K562 treated with DMSO at 1 percent for 4 hours (cell line): Measurements from ENCODE around the gene SNF8. TPM values are rescaled to one million over a fixed set of nuclear protein-coding genes. Genes with fewer than 3 reads are reported as not detected.

Experiments
- total RNA-seq: library from RNA; unstranded; fragments of 300-600 nt; gene quantifications from 2 replicates; pipeline ENCODE4 v1.2.3, GENCODE V29; 2022; ENCODE audit not compliant: insufficient read depth

SNF8 gene, protein sequence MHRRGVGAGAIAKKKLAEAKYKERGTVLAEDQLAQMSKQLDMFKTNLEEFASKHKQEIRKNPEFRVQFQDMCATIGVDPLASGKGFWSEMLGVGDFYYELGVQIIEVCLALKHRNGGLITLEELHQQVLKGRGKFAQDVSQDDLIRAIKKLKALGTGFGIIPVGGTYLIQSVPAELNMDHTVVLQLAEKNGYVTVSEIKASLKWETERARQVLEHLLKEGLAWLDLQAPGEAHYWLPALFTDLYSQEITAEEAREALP
- total RNA-seq: 97.4 and 134 TPM in 2 replicates

DNA sequence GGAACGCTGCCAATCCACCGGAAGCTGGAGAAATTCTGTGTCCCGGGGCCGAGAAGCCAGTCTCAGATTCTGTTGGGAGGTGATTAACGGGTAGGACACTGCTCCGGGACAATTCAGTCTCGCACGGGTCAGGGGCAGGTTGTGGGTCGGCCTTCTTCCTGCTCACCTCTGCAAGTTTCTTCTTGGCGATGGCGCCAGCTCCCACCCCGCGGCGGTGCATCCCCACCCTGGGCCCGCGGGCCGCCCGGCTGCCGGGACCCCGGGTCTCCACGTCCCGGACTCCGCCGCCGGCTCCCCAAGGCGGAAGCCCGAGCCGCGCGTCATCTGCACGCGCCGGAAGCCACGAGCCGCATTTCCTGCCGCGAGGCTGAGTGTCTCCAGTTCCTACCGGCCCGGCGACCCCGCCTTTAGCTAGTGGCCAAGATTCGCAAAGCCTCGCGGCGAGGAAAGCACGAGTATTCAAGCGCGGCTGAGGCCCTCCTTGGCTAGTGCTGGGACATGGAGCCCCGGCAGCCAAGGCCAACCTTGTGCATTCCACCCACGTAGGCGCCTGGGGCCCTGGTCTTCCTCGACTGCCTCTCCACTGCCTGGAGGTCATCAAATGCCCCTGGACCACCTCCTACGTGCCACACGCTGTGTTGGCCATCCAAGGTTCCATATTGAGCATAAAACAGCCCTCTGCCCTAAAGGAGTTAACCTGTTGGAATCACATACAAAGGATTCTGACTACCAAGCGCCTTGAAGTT lies at the start of gene SNF8:
Gene SNF8 (minus strand): TSS at position 328 of the 746 bp plus-strand sequence. CDS start 108 bp downstream, at position 220.

DNA sequence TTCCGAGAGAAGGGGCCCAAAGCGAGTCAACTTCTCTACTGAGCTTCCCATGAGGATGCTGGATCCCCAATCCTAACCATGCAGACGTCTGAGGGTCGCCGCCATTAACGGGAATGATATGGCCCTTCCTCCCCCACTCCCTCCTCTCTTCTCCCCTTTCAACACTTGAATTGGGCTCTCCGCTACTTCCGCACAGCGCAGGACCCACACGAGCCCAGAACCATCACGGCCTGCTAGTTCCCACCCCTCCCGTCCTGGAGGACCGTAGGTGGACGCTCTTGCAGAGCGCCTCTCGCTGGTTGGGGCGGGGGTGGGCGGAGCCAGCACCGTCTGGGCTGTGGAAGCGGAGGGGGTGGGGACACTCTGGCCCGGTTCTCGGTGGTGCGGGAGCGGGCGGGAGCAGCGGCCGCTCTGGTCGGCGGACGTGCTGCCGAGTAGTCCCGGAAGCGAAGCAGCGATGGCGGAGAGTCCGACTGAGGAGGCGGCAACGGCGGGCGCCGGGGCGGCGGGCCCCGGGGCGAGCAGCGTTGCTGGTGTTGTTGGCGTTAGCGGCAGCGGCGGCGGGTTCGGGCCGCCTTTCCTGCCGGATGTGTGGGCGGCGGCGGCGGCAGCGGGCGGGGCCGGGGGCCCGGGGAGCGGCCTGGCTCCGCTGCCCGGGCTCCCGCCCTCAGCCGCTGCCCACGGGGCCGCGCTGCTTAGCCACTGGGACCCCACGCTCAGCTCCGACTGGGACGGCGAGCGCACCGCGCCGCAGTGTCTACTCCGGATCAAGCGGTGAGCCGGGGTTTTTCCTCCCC lies 36.4 kb downstream of the SNF8 start, which contains the start of gene UBE2Z:
Gene UBE2Z (plus strand): TSS at position 361 of the 797 bp plus-strand sequence. CDS start 97 bp downstream, at position 458.

Other genes with a start within 250 kb of the SNF8 start
- not detected in 2 replicates for gene PRAC1, start 222.3 kb downstream of the SNF8 start, total RNA-seq
- gene PRAC2, start 221.7 kb downstream of the SNF8 start, total RNA-seq: not detected in 2 replicates
- gene HOXB13, start 216.1 kb downstream of the SNF8 start, total RNA-seq: not detected in 2 replicates
- gene TTLL6, start 127.6 kb downstream of the SNF8 start, total RNA-seq: not detected in 2 replicates
- gene CALCOCO2, start 113.8 kb downstream of the SNF8 start, total RNA-seq: 70.3 and 79.1 TPM in 2 replicates
- 112 and 195 TPM in 2 replicates for gene ATP5MC1, start 52.1 kb downstream of the SNF8 start, total RNA-seq
- gene UBE2Z, start 36.4 kb downstream of the SNF8 start, total RNA-seq: 43.8 and 53.9 TPM in 2 replicates
- not detected in 2 replicates for gene GIP, start 23.8 kb upstream of the SNF8 start, total RNA-seq
- 21.1 and 24.1 TPM in 2 replicates for gene IGF2BP1, start 52.5 kb upstream of the SNF8 start, total RNA-seq
- not detected in 2 replicates for gene B4GALNT2, start 187.9 kb upstream of the SNF8 start, total RNA-seq